ENCODE results near the gene CPVL. TPM values are rescaled to one million over a fixed set of nuclear protein-coding genes. Genes with fewer than 3 reads are reported as not detected.

CPVL gene
- total and polyA plus RNA-seq, 2 of the 4 experiments (the other 2 are of a cell fraction): not detected

DNA sequence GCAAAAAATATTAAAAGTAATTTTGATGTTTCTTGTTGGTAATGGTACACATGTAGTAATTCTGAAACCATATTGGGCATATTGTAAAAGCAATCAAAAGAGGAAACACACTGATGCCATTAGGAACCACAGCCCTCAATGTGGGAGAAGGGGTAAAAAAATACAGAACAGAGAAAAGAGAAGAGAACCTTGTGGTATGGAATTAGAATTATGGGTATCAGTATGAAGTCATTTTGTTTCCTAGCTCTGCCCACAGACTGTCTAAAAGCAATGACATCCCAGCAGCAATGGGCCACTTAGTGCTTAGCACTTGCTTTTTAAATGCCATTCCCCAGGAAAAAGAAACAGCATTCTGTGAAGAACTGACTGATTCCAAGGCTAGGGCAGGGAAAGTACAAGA is 61.5 kb downstream of the CPVL start:
- POLR2A ChIA-PET (ENCODE audit: unreplicated experiment): no interaction called here
- Histone ChIP-seq H2BK5ac (ENCODE audit: low read depth, low read length, poor library complexity, severe bottlenecking) (no peak overlapping the region), H2BK120ac (ENCODE audit: low read depth, low read length) (no peak overlapping the region), H2AFZ (replicated peaks; ENCODE audit: low read length, poor library complexity) (no peak overlapping the region), H3K9ac (ENCODE audit: low read depth, low read length) (no peak overlapping the region), H2BK20ac (ENCODE audit: low read depth, low read length) (no peak overlapping the region), H4K20me1 (ENCODE audit: insufficient read depth, low read length) (no peaks in the 10 kb centered on the region), H4K8ac (ENCODE audit: low read depth in 2 of 2, low read length in 2 of 2) (no peak overlapping the region), H2AK5ac (ENCODE audit: low read depth, low read length) (no peak overlapping the region), H3K36me3 (ENCODE audit: control insufficient read depth, insufficient read depth, low read length) (no peaks in the 10 kb centered on the region), H3K4me3 (ENCODE audit: insufficient read depth, low read depth, low read length) (no peak overlapping the region), H2AK9ac (replicated peaks; ENCODE audit: low read depth, low read length, poor library complexity) (no peak overlapping the region), H4K5ac (ENCODE audit: low read depth, low read length) (no peak overlapping the region), H3K23ac (ENCODE audit: low read depth, low read length) (no peak overlapping the region), H3K4me1 (ENCODE audit: control insufficient read depth, insufficient read depth, low read length) (no peaks in the 10 kb centered on the region), H3K9me3 (ENCODE audit: control insufficient read depth, insufficient read depth, low read length) (no peaks in the 10 kb centered on the region), H3K56ac (ENCODE audit: extremely low read depth, insufficient read depth, low read length) (no peak overlapping the region), H3K14ac (replicated peaks; ENCODE audit: low read depth, low read length) (no peak overlapping the region), H3K18ac (ENCODE audit: low read depth, low read length) (no peak overlapping the region), H2BK15ac (ENCODE audit: low read depth, low read length) (no peak overlapping the region), H3K9me1 (ENCODE audit: insufficient read depth, low read length) (no peaks in the 10 kb centered on the region), H3K79me1 (ENCODE audit: low read depth in 1 of 2, low read length in 2 of 2) (no peaks in the 10 kb centered on the region), H3K27me3 (ENCODE audit: control insufficient read depth, insufficient read depth, low read length) (peaks cover 2% of the 10 kb centered on the region), H3K27ac (ENCODE audit: insufficient read depth, low read length) (no peak overlapping the region), H3K4ac (ENCODE audit: low read depth, low read length) (no peak overlapping the region), H3K4me2 (ENCODE audit: low read depth, low read length) (no peak overlapping the region), H4K91ac (ENCODE audit: insufficient read depth, low read depth, low read length) (no peak overlapping the region)
- dilution Hi-C loops (cut with HindIII; ENCODE audit: low sequenced_read_pairs, unreplicated experiment): no loop called here
- TF ChIP-seq, protein P1, sequence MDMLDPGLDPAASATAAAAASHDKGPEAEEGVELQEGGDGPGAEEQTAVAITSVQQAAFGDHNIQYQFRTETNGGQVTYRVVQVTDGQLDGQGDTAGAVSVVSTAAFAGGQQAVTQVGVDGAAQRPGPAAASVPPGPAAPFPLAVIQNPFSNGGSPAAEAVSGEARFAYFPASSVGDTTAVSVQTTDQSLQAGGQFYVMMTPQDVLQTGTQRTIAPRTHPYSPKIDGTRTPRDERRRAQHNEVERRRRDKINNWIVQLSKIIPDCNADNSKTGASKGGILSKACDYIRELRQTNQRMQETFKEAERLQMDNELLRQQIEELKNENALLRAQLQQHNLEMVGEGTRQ (IDR thresholded peaks at IDR 0.05; ENCODE audit: low read depth, low read length): no peak
- TF ChIP-seq RAD21 (IDR thresholded peaks at IDR 0.05; ENCODE audit: low read length) (no peak), MAZ (IDR thresholded peaks at IDR 0.05; ENCODE audit: borderline replicate concordance, low read depth, low read length) (no peak), BHLHE40 (IDR thresholded peaks at IDR 0.05; ENCODE audit: low read depth, low read length) (no peak), MAFK (IDR thresholded peaks at IDR 0.05; ENCODE audit: low read depth, low read length) (no peak), RCOR1 (IDR thresholded peaks at IDR 0.05; ENCODE audit: insufficient replicate concordance, low read length) (no peak), CHD1 (IDR thresholded peaks at IDR 0.05; ENCODE audit: low read depth, low read length) (no peak), POLR2A (IDR thresholded peaks at IDR 0.05; ENCODE audit: low read depth, low read length) (no peak), FOS (IDR thresholded peaks at IDR 0.05; ENCODE audit: low read depth, low read length) (no peak), NFE2L2 (IDR thresholded peaks at IDR 0.05; ENCODE audit: low read depth, low read length) (no peak)
- TF ChIP-seq, protein P2, sequence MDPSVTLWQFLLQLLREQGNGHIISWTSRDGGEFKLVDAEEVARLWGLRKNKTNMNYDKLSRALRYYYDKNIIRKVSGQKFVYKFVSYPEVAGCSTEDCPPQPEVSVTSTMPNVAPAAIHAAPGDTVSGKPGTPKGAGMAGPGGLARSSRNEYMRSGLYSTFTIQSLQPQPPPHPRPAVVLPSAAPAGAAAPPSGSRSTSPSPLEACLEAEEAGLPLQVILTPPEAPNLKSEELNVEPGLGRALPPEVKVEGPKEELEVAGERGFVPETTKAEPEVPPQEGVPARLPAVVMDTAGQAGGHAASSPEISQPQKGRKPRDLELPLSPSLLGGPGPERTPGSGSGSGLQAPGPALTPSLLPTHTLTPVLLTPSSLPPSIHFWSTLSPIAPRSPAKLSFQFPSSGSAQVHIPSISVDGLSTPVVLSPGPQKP (IDR thresholded peaks at IDR 0.05; ENCODE audit: borderline replicate concordance, low read depth, low read length): no peak
- DNase-seq (no peak), ATAC-seq (ENCODE audit: low read depth) (no peak)
- CTCF ChIA-PET: no interaction called here
- in situ Hi-C loops (cut with MboI; ENCODE audit: low sequenced_read_pairs): no loop called here
- intact Hi-C loops (cut with micrococcal nuclease): no loop called here
- BruUV-seq (replicated peaks): no TSS peak

Measured in IMR-90 (cell line).